ENCODE data around the gene FNDC3A. TPM values are rescaled to one million over a fixed set of nuclear protein-coding genes. Genes with fewer than 3 reads are reported as not detected.

FNDC3A gene
- 41.4 and 50.4 TPM in 2 replicates for total RNA-seq (2014; rRNA removed; shearing (Covaris generic))
- 19.5 and 20.0 TPM in 2 replicates for polyA plus RNA-seq (2016; fragmentation: Nextera tagmentation; extraction: Ambion mirVana)

GRCh38 chr13:48975856-48976575, at the start of gene FNDC3A:
TSS of gene FNDC3A (plus strand) at chr13:48975912. CDS start at chr13:49006191, 30,279 bp downstream.
- H3K9me3 ChIP-seq (ENCODE audit: low read depth): peaks cover 4% of the 10 kb centered on the region
- H3F3A ChIP-seq (ENCODE audit: insufficient read depth): peaks cover 33% of the 10 kb centered on the region
- peak within 1 kb of the TSS; percentile 98 for H2AFZ ChIP-seq
- peak; percentile 92 for DNase-seq
- H3K4me2 ChIP-seq (ENCODE audit: unreplicated experiment): peak within 1 kb of the TSS; percentile 97
- peak within 1 kb of the TSS; percentile 91 for H3K27ac ChIP-seq
- H3K4me1 ChIP-seq (ENCODE audit: insufficient read depth): peaks cover 29% of the 10 kb centered on the region
- H4K20me1 ChIP-seq (ENCODE audit: insufficient read depth): no peaks in the 10 kb centered on the region
- in situ Hi-C loops (cut with MboI): no loop called here
- no peaks in the 10 kb centered on the region for H3K9me2 ChIP-seq (ENCODE audit: insufficient read depth)
- no peaks in the 10 kb centered on the region for H3K27me3 ChIP-seq (replicated peaks; ENCODE audit: insufficient read depth)
- peak within 1 kb of the TSS; percentile 91 for H3K4me3 ChIP-seq
- H3K36me3 ChIP-seq (ENCODE audit: low read depth): no peaks in the 10 kb centered on the region
- WGBS, 2 experiments (ENCODE audit: low coverage in 1 of 2, low lambda C conversion rate in 2 of 2, missing lambda C conversion rate in 2 of 2): 1 to 3% methylated on average over 55 to 58 of the region's 86 CpGs
- peaks cover 54% of the 10 kb centered on the region for H3K79me2 ChIP-seq (ENCODE audit: insufficient read depth)
- TF ChIP-seq EZH2phosphoT487 (IDR thresholded peaks at IDR 0.05; ENCODE audit: insufficient read depth, low read depth) (no peak), EZH2 (IDR thresholded peaks at IDR 0.05; ENCODE audit: insufficient read depth, poor library complexity, severe bottlenecking) (no peak)
- H3K9ac ChIP-seq: peak within 1 kb of the TSS; percentile 90

GRCh38 chr13:48928757-48929430, 46.8 kb upstream of the FNDC3A start:
- no peaks in the 10 kb centered on the region for H3K36me3 ChIP-seq (ENCODE audit: low read depth)
- H3F3A ChIP-seq (ENCODE audit: insufficient read depth): no peaks in the 10 kb centered on the region
- H3K4me1 ChIP-seq (ENCODE audit: insufficient read depth): peaks cover 7% of the 10 kb centered on the region; the same call in 1 of the 2 replicates
- no peaks in the 10 kb centered on the region for H4K20me1 ChIP-seq (ENCODE audit: insufficient read depth)
- no peak overlapping the region for H3K4me2 ChIP-seq (ENCODE audit: unreplicated experiment)
- H3K27ac ChIP-seq: no peak overlapping the region
- WGBS, 2 experiments (ENCODE audit: low coverage in 1 of 2, low lambda C conversion rate in 2 of 2, missing lambda C conversion rate in 2 of 2): 69 to 73% methylated on average over 5 of the region's 5 CpGs
- no peak overlapping the region for H3K4me3 ChIP-seq
- no peak overlapping the region for H3K9ac ChIP-seq
- TF ChIP-seq EZH2 (IDR thresholded peaks at IDR 0.05; ENCODE audit: insufficient read depth, poor library complexity, severe bottlenecking) (no peak), EZH2phosphoT487 (IDR thresholded peaks at IDR 0.05; ENCODE audit: insufficient read depth, low read depth) (no peak)
- DNase-seq: no peak
- in situ Hi-C loops (cut with MboI): no loop called here
- no peaks in the 10 kb centered on the region for H3K27me3 ChIP-seq (replicated peaks; ENCODE audit: insufficient read depth)
- H3K9me2 ChIP-seq (ENCODE audit: insufficient read depth): no peaks in the 10 kb centered on the region
- no peaks in the 10 kb centered on the region for H3K79me2 ChIP-seq (ENCODE audit: insufficient read depth)
- H3K9me3 ChIP-seq (ENCODE audit: low read depth): no peaks in the 10 kb centered on the region
- no peak overlapping the region for H2AFZ ChIP-seq

GRCh38 chr13:48930918-48931317, 44.8 kb upstream of the FNDC3A start:
- Histone ChIP-seq H3K79me2 (ENCODE audit: insufficient read depth) (no peaks in the 10 kb centered on the region), H3K9me3 (ENCODE audit: low read depth) (no peaks in the 10 kb centered on the region), H3K9ac (no peak overlapping the region), H3K27me3 (replicated peaks; ENCODE audit: insufficient read depth) (no peaks in the 10 kb centered on the region), H3K9me2 (ENCODE audit: insufficient read depth) (no peaks in the 10 kb centered on the region), H3K4me2 (ENCODE audit: unreplicated experiment) (no peak overlapping the region), H4K20me1 (ENCODE audit: insufficient read depth) (no peaks in the 10 kb centered on the region), H3K4me1 (ENCODE audit: insufficient read depth) (peaks cover 7% of the 10 kb centered on the region; the same call in 1 of the 2 replicates), H3K4me3 (no peak overlapping the region), H3K36me3 (ENCODE audit: low read depth) (no peaks in the 10 kb centered on the region), H2AFZ (no peak overlapping the region), H3K27ac (no peak overlapping the region), H3F3A (ENCODE audit: insufficient read depth) (no peaks in the 10 kb centered on the region)
- in situ Hi-C loops (cut with MboI): no loop called here
- WGBS, 2 experiments (ENCODE audit: low coverage in 1 of 2, low lambda C conversion rate in 2 of 2, missing lambda C conversion rate in 2 of 2): 19 to 22% methylated on average over 1 of the region's 1 CpG
- no peak for DNase-seq
- TF ChIP-seq EZH2 (IDR thresholded peaks at IDR 0.05; ENCODE audit: insufficient read depth, poor library complexity, severe bottlenecking): no peak
- no peak for TF ChIP-seq EZH2phosphoT487 (IDR thresholded peaks at IDR 0.05; ENCODE audit: insufficient read depth, low read depth)

- H3K4me1 ChIP-seq (ENCODE audit: insufficient read depth): peaks cover 4% of the 10 kb centered on the region; the same call in 1 of the 2 replicates
- no peak overlapping the region for H3K27ac ChIP-seq
- H3K27me3 ChIP-seq (replicated peaks; ENCODE audit: insufficient read depth): no peaks in the 10 kb centered on the region
- H3K4me2 ChIP-seq (ENCODE audit: unreplicated experiment): no peak overlapping the region
- H3K79me2 ChIP-seq (ENCODE audit: insufficient read depth): no peaks in the 10 kb centered on the region
- H3K9me2 ChIP-seq (ENCODE audit: insufficient read depth): no peaks in the 10 kb centered on the region
- no peaks in the 10 kb centered on the region for H4K20me1 ChIP-seq (ENCODE audit: insufficient read depth)
- no peaks in the 10 kb centered on the region for H3K9me3 ChIP-seq (ENCODE audit: low read depth)
- DNase-seq: no peak
- no peak overlapping the region for H3K4me3 ChIP-seq
- no peaks in the 10 kb centered on the region for H3K36me3 ChIP-seq (ENCODE audit: low read depth)
- in situ Hi-C loops (cut with MboI): no loop called here
- no peak for TF ChIP-seq EZH2phosphoT487 (IDR thresholded peaks at IDR 0.05; ENCODE audit: insufficient read depth, low read depth)
- no peak for TF ChIP-seq EZH2 (IDR thresholded peaks at IDR 0.05; ENCODE audit: insufficient read depth, poor library complexity, severe bottlenecking)
- H2AFZ ChIP-seq: no peak overlapping the region
- no peak overlapping the region for H3K9ac ChIP-seq
- H3F3A ChIP-seq (ENCODE audit: insufficient read depth): no peaks in the 10 kb centered on the region
Observed at GRCh38 chr13:48938308-48938943, 37.3 kb upstream of the FNDC3A start.
